ENCODE data around the gene NAPEPLD. TPM values are rescaled to one million over a fixed set of nuclear protein-coding genes. Genes with fewer than 3 reads are reported as not detected.

The NAPEPLD gene
- total and polyA plus RNA-seq, 8 donors, result 3.1 to 12.4 (median 5.0) TPM

DNA sequence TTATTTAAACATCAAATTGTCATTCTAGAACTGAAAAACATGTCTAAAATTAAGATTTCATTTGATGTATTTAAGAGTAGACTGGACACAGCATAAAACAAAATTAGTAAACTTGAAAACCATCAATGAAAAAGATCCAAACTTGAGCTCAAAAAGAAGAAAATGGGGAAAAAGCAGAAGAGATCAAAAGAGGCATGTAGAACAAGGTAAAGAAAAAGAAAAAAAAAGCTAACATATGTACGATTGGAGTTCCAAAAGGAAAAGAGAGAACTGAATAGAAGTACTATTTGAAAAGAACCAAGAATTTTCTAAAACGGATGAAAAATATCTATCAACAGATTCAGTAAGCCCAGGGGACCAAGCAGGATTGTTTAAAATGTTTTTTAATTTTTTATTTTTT is 77.9 kb downstream of the NAPEPLD start:
- FAIRE-seq (no peak), ATAC-seq (no peak), DNase-seq (no peak)
- intact Hi-C loops (cut with DNase I), result no loop called here
- H3K36me3 ChIP-seq, result no peaks in the 10 kb centered on the region
- no peaks in the 10 kb centered on the region for H3K27me3 ChIP-seq
- no peaks in the 10 kb centered on the region for H3K9me3 ChIP-seq
- no peak overlapping the region for H3K27ac ChIP-seq
- 91 to 92% methylated on average over 2 of the region's 2 CpGs for WGBS, 2 donors
- H3K4me1 ChIP-seq, result peaks cover 3 to 20% (median 12%) of the 10 kb centered on the region in 3 donors
- no peak for TF ChIP-seq CTCF (IDR thresholded peaks at IDR 0.05)
- H3K4me3 ChIP-seq, result no peak overlapping the region

GRCh38 chr7:103068414-103069403 is 80.2 kb downstream of the NAPEPLD start:
- FAIRE-seq, result no peak
- TF ChIP-seq CTCF (IDR thresholded peaks at IDR 0.05), result no peak
- Histone ChIP-seq H3K4me3 (no peak overlapping the region), H3K27ac (peak overlapping the region; percentile 54 to 86 (median 76)), H3K4me1 (peaks cover 3 to 13% (median 9%) of the 10 kb centered on the region in 3 donors), H3K36me3 (no peaks in the 10 kb centered on the region), H3K9me3 (no peaks in the 10 kb centered on the region), H3K27me3 (no peaks in the 10 kb centered on the region)
- 87% methylated on average over 23 of the region's 23 CpGs for WGBS, 2 donors
- intact Hi-C loops (cut with DNase I), result no loop called here
- DNase-seq, result peak; percentile 55 to 85 (median 80)
- ATAC-seq, result peak; percentile 88 to 94 (median 92)

- no peak for DNase-seq
- no peaks in the 10 kb centered on the region for H3K27me3 ChIP-seq
- intact Hi-C loops (cut with DNase I), result no loop called here
- peak in 1 of 4 donors; percentile 21 for ATAC-seq
- H3K4me1 ChIP-seq, result peaks cover 0 to 8% (median 3%) of the 10 kb centered on the region in 3 donors
- no peaks in the 10 kb centered on the region for H3K9me3 ChIP-seq
- no peak overlapping the region for H3K4me3 ChIP-seq
- no peak overlapping the region for H3K27ac ChIP-seq
- no peak for TF ChIP-seq CTCF (IDR thresholded peaks at IDR 0.05)
- WGBS, 2 donors, result 23 to 26% methylated on average over 1 of the region's 1 CpG
- FAIRE-seq, result no peak
- H3K36me3 ChIP-seq, result no peaks in the 10 kb centered on the region
Measured at GRCh38 chr7:103065667-103066066, 83.2 kb downstream of the NAPEPLD start.

DNA sequence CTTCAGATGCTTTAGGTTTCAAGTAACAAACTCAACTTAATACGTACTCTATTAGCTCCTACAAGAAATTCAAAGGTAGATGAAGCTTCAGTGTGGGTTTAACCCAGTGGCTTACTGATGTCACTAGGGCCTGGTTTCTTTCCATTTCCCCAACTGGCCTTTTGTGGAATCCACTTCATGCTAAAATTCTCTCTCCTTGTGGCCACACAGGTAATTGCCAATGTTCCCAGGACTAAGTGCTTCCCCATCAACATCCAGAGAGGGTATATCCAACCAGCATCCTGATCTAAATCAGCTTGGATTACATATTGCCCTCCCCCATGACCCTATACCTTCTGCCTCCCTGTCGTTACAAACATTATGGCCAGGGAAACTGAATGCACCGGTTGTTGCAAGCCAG is 85.0 kb downstream of the NAPEPLD start:
- no peaks in the 10 kb centered on the region for H3K27me3 ChIP-seq
- H3K27ac ChIP-seq, result no peak overlapping the region
- FAIRE-seq (no peak), DNase-seq (no peak), ATAC-seq (no peak)
- no peak for TF ChIP-seq CTCF (IDR thresholded peaks at IDR 0.05)
- WGBS, 2 donors, result 83 to 88% methylated on average over 3 of the region's 3 CpGs
- peaks cover 0 to 12% (median 3%) of the 10 kb centered on the region in 3 donors for H3K4me1 ChIP-seq
- intact Hi-C loops (cut with DNase I), result no loop called here
- no peak overlapping the region for H3K4me3 ChIP-seq
- no peaks in the 10 kb centered on the region for H3K36me3 ChIP-seq
- no peaks in the 10 kb centered on the region for H3K9me3 ChIP-seq

- H3K27me3 ChIP-seq, result no peaks in the 10 kb centered on the region
- peaks cover 0 to 3% (median 0%) of the 10 kb centered on the region in 3 donors for H3K4me1 ChIP-seq
- intact Hi-C loops (cut with DNase I), result no loop called here
- FAIRE-seq, result no peak
- ATAC-seq, result peak in 1 of 4 donors; percentile 61
- WGBS, 2 donors, result 21 to 27% methylated on average over 2 of the region's 2 CpGs
- DNase-seq, result no peak
- H3K4me3 ChIP-seq, result no peak overlapping the region
- H3K36me3 ChIP-seq, result no peaks in the 10 kb centered on the region
- H3K9me3 ChIP-seq, result no peaks in the 10 kb centered on the region
- H3K27ac ChIP-seq, result peak overlapping the region in 1 of 4 donors; percentile 31
- no peak for TF ChIP-seq CTCF (IDR thresholded peaks at IDR 0.05)
Measured at GRCh38 chr7:103059471-103059870, 89.4 kb downstream of the NAPEPLD start.
